Brain microvascular endothelial cell (primary cell): ENCODE measurements around the gene LAIR1.
"Not testable (repeated sequence)": the region's sequence is repeated elsewhere in the genome, so short reads cannot be mapped to it uniquely, and the experiment has no call there.

ENCODE experiments used
- DNase-seq: peaks from one replicate; pipeline ENCODE4 v3.0.0-alpha.2; 2020
- H3K27ac ChIP-seq: fragments of 250-450 bp; sonication (Bioruptor Pico); 2 replicates; pipeline ENCODE4 v1.5.1; 2020; ENCODE audit warnings: mild to moderate bottlenecking, moderate library complexity
- H3K27me3 ChIP-seq: fragments of 250-450 bp; sonication (Bioruptor Pico); replicated peaks from 2 replicates; pipeline ENCODE4 v1.5.1; 2020; ENCODE audit warnings: mild to moderate bottlenecking
- H3K36me3 ChIP-seq: fragments of 250-450 bp; sonication (Bioruptor Pico); replicated peaks from 2 replicates; pipeline ENCODE4 v1.5.1; 2020; ENCODE audit warnings: mild to moderate bottlenecking
- H3K4me3 ChIP-seq: 2 replicates; pipeline ENCODE4 v1.5.1; 2011; ENCODE audit warnings: low read depth, mild to moderate bottlenecking, control low read depth, low read length, moderate library complexity
- CTCF ChIP-seq: IDR thresholded peaks from 2 replicates; pipeline ENCODE4 v1.5.1; 2011; ENCODE audit warnings: low read depth, mild to moderate bottlenecking, moderate library complexity, low read length, control low read depth, inconsistent platforms; ENCODE audit errors: missing control alignments
- in situ Hi-C: cut with HindIII; loops from 2 replicates; pipeline ENCODE4 v1.10.0; 2017; ENCODE audit warnings: low sequenced_read_pairs, low pct_ligation_motif_present

Gene LAIR1

GRCh38 chr19:54373781-54374631 lies 9.3 kb upstream of the LAIR1 start:
- Histone ChIP-seq H3K4me3 (no peak overlapping the region), H3K36me3 (no peaks in the 10 kb centered on the region), H3K27me3 (no peaks in the 10 kb centered on the region), H3K27ac (no peak overlapping the region)
- in situ Hi-C loops, result no loop called here
- DNase-seq, result no peak
- no peak for TF ChIP-seq CTCF

GRCh38 chr19:54371453-54371852 lies 6.7 kb upstream of the LAIR1 start:
- H3K4me3 ChIP-seq, H3K36me3 ChIP-seq, H3K27me3 ChIP-seq, H3K27ac ChIP-seq, in situ Hi-C loops, DNase-seq: not testable (repeated sequence)

GRCh38 chr19:54370434-54370796 lies 5.7 kb upstream of the LAIR1 start:
- not testable (repeated sequence) for H3K4me3 ChIP-seq, DNase-seq, H3K27ac ChIP-seq

GRCh38 chr19:54369688-54370433 lies 5.1 kb upstream of the LAIR1 start:
- DNase-seq, H3K4me3 ChIP-seq, H3K36me3 ChIP-seq, in situ Hi-C loops, H3K27me3 ChIP-seq, H3K27ac ChIP-seq: not testable (repeated sequence)

More at GRCh38 chr19:54370434-54370796, 5.7 kb upstream of the LAIR1 start:
- in situ Hi-C loops, H3K27me3 ChIP-seq, H3K36me3 ChIP-seq: not testable (repeated sequence)

- Histone ChIP-seq H3K27me3 (no peaks in the 10 kb centered on the region), H3K36me3 (no peaks in the 10 kb centered on the region), H3K27ac (no peak overlapping the region), H3K4me3 (no peak overlapping the region)
- in situ Hi-C loops, result no loop called here
- TF ChIP-seq CTCF, result no peak
- DNase-seq, result no peak
Measured at GRCh38 chr19:54369082-54369687, 4.5 kb upstream of the LAIR1 start.

GRCh38 chr19:54366811-54367210 lies 2.1 kb upstream of the LAIR1 start:
- no peak for TF ChIP-seq CTCF
- H3K27ac ChIP-seq, result no peak overlapping the region

GRCh38 chr19:54365798-54366197 lies 1.1 kb upstream of the LAIR1 start:
- H3K4me3 ChIP-seq, H3K27me3 ChIP-seq, in situ Hi-C loops, DNase-seq, H3K36me3 ChIP-seq, H3K27ac ChIP-seq: not testable (repeated sequence)

More at GRCh38 chr19:54366811-54367210, 2.1 kb upstream of the LAIR1 start:
- H3K4me3 ChIP-seq, result no peak overlapping the region
- DNase-seq, result no peak
- no peaks in the 10 kb centered on the region for H3K36me3 ChIP-seq
- in situ Hi-C loops, result no loop called here
- H3K27me3 ChIP-seq, result no peaks in the 10 kb centered on the region

- H3K4me3 ChIP-seq, H3K27me3 ChIP-seq, in situ Hi-C loops, H3K27ac ChIP-seq, DNase-seq, H3K36me3 ChIP-seq: not testable (repeated sequence)
Measured at GRCh38 chr19:54361680-54362422, 2.9 kb downstream of the LAIR1 start.

GRCh38 chr19:54359149-54359820 lies 5.4 kb downstream of the LAIR1 start:
- H3K27me3 ChIP-seq, H3K27ac ChIP-seq, H3K36me3 ChIP-seq, DNase-seq, in situ Hi-C loops, H3K4me3 ChIP-seq: not testable (repeated sequence)
